Measurements from ENCODE around the gene DENND1B.

The DENND1B gene

DNA sequence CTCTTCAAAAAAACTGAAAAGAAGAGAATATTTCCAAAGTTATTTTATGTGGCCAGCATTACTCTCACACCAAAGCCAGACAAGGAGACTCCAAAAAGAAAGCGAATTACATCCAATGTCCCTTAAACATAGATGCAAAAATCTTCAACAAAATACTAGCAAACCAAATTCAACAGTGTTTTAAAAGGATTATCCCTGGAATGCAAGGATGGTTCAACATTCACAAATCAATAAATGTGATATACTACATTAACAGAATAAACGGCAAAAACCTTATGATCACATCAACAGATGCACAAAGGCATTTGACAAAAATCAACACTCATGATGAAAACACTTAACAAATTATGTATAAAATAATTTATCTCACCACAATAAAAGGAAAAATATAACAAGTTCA, 207.8 kb downstream of the DENND1B start (continued):
- TF ChIP-seq, protein P1, sequence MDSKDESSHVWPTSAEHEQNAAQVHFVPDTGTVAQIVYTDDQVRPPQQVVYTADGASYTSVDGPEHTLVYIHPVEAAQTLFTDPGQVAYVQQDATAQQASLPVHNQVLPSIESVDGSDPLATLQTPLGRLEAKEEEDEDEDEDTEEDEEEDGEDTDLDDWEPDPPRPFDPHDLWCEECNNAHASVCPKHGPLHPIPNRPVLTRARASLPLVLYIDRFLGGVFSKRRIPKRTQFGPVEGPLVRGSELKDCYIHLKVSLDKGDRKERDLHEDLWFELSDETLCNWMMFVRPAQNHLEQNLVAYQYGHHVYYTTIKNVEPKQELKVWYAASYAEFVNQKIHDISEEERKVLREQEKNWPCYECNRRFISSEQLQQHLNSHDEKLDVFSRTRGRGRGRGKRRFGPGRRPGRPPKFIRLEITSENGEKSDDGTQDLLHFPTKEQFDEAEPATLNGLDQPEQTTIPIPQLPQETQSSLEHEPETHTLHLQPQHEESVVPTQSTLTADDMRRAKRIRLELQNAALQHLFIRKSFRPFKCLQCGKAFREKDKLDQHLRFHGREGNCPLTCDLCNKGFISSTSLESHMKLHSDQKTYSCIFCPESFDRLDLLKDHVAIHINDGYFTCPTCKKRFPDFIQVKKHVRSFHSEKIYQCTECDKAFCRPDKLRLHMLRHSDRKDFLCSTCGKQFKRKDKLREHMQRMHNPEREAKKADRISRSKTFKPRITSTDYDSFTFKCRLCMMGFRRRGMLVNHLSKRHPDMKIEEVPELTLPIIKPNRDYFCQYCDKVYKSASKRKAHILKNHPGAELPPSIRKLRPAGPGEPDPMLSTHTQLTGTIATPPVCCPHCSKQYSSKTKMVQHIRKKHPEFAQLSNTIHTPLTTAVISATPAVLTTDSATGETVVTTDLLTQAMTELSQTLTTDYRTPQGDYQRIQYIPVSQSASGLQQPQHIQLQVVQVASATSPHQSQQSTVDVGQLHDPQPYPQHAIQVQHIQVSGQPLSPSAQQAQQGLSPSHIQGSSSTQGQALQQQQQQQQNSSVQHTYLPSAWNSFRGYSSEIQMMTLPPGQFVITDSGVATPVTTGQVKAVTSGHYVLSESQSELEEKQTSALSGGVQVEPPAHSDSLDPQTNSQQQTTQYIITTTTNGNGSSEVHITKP (tag by site-specific recombination; IDR thresholded peaks at IDR 0.05): no peak
- TF ChIP-seq ZNF311 (tag by site-specific recombination; IDR thresholded peaks at IDR 0.05; ENCODE audit: borderline replicate concordance) (no peak), SP7 (tag by site-specific recombination; IDR thresholded peaks at IDR 0.05) (no peak), ZNF654 (tag by site-specific recombination; IDR thresholded peaks at IDR 0.05; ENCODE audit: low read depth) (no peak)

GRCh38 chr1:197561041-197561440, 214.2 kb downstream of the DENND1B start:
- CTCF ChIA-PET: no interaction called here

DNA sequence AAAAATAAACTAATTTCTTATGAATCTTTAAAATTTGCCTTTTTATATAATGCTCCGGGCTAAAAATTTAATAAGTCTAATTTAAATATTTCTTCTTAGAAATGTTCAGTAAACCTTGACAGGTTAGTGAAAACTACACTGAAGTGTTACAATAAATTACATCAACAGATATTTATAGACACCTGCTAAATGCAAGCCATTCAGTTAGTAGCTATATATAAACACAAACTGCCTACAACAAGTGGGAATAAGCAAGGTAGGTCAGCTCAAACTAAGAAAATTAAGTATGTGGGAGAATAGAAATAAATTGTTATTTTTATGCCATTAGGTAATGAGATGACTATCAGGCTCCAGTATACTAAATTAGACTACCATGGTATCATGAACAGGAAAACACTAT, 215.6 kb downstream of the DENND1B start:
- no peaks in the 10 kb centered on the region for H3K9me3 ChIP-seq (ENCODE audit: control insufficient read depth, insufficient read depth, low read depth, low read length)

More at GRCh38 chr1:197561041-197561440, 214.2 kb downstream of the DENND1B start:
- H3K36me3 ChIP-seq (ENCODE audit: control insufficient read depth in 2 of 2, insufficient read depth in 1 of 2, low read length in 2 of 2): no peaks in the 10 kb centered on the region
- H3K9me3 ChIP-seq (ENCODE audit: control insufficient read depth, insufficient read depth, low read depth, low read length): no peaks in the 10 kb centered on the region
- H3K4me3 ChIP-seq (ENCODE audit: low read depth, low read length): no peak overlapping the region
- H3K4me1 ChIP-seq (ENCODE audit: control insufficient read depth, insufficient read depth, low read length): no peaks in the 10 kb centered on the region; the same call in 1 of the 2 replicates
- TF ChIP-seq ZNF530 (tag by site-specific recombination; IDR thresholded peaks at IDR 0.05; ENCODE audit: low read depth) (no peak), ZNF155 (tag by site-specific recombination; IDR thresholded peaks at IDR 0.05) (no peak), ZNF23 (tag by site-specific recombination; IDR thresholded peaks at IDR 0.05; ENCODE audit: borderline replicate concordance) (no peak), ZNF645 (tag by site-specific recombination; IDR thresholded peaks at IDR 0.05) (no peak), ZNF473 (tag by site-specific recombination; IDR thresholded peaks at IDR 0.05) (no peak), ZNF560 (tag by site-specific recombination; IDR thresholded peaks at IDR 0.05; ENCODE audit: borderline replicate concordance) (no peak), ZBTB1 (tag by site-specific recombination; IDR thresholded peaks at IDR 0.05) (no peak)
- H3K27ac ChIP-seq (ENCODE audit: extremely low read depth, low read depth, low read length): no peak overlapping the region
- POLR2A ChIA-PET: no interaction called here

More for the DNA sequence above, 215.6 kb downstream of the DENND1B start:
- POLR2A ChIA-PET: no interaction called here
- Histone ChIP-seq H3K4me3 (ENCODE audit: low read depth, low read length) (no peak overlapping the region), H3K36me3 (ENCODE audit: control insufficient read depth in 2 of 2, insufficient read depth in 1 of 2, low read length in 2 of 2) (no peaks in the 10 kb centered on the region), H3K4me1 (ENCODE audit: control insufficient read depth, insufficient read depth, low read length) (no peaks in the 10 kb centered on the region), H3K27ac (ENCODE audit: extremely low read depth, low read depth, low read length) (no peak overlapping the region)
- CTCF ChIA-PET: no interaction called here
- no peak for TF ChIP-seq FEZF1 (tag by site-specific recombination; IDR thresholded peaks at IDR 0.05)
- TF ChIP-seq ZNF792 (tag by site-specific recombination; IDR thresholded peaks at IDR 0.05): no peak
- TF ChIP-seq ZFP69B (tag by site-specific recombination; IDR thresholded peaks at IDR 0.05): no peak
- TF ChIP-seq ZNF140 (tag by site-specific recombination; IDR thresholded peaks at IDR 0.05): no peak
- no peak for TF ChIP-seq ZFP3 (tag by site-specific recombination; IDR thresholded peaks at IDR 0.05; ENCODE audit: low read depth)
- TF ChIP-seq SALL2 (tag by site-specific recombination; IDR thresholded peaks at IDR 0.05; ENCODE audit: borderline replicate concordance): no peak
- TF ChIP-seq YY1 (tag by site-specific recombination; IDR thresholded peaks at IDR 0.05): no peak
- TF ChIP-seq ZBTB10 (tag by site-specific recombination; IDR thresholded peaks at IDR 0.05): no peak
- TF ChIP-seq, protein P2, sequence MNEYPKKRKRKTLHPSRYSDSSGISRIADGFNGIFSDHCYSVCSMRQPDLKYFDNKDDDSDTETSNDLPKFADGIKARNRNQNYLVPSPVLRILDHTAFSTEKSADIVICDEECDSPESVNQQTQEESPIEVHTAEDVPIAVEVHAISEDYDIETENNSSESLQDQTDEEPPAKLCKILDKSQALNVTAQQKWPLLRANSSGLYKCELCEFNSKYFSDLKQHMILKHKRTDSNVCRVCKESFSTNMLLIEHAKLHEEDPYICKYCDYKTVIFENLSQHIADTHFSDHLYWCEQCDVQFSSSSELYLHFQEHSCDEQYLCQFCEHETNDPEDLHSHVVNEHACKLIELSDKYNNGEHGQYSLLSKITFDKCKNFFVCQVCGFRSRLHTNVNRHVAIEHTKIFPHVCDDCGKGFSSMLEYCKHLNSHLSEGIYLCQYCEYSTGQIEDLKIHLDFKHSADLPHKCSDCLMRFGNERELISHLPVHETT (tag by site-specific recombination; IDR thresholded peaks at IDR 0.05): no peak
- TF ChIP-seq ZNF600 (tag by site-specific recombination; IDR thresholded peaks at IDR 0.05): no peak
